ENCODE data around the gene ANXA2R. TPM values are rescaled to one million over a fixed set of nuclear protein-coding genes. Genes with fewer than 3 reads are reported as not detected.

ANXA2R gene
- polyA plus RNA-seq, 1 of the 3 experiments (the other 2 are of a cell fraction) = 1.9 TPM

- TF ChIP-seq FOXJ3 (CRISPR knock-in tag; IDR thresholded peaks at IDR 0.05) (no peak), YY1 (IDR thresholded peaks at IDR 0.05; ENCODE audit: low read depth) (no peak), TEAD4 (IDR thresholded peaks at IDR 0.05; ENCODE audit: borderline replicate concordance, insufficient read depth) (no peak)
- POLR2A ChIA-PET = interaction anchor here (0.6 kb wide), 1 partner anchor 15 kb away, joined by 4 read pairs; no protein-coding TSS in a partner anchor
- CTCF ChIA-PET = interaction anchor here (1.0 to 6.1 kb wide), 6 partner anchors 11 to 128 kb away, joined by 3 to 41 read pairs (median 4); no protein-coding TSS in a partner anchor
- peak overlapping the region; percentile 56; the same call in 1 of the 2 replicates for H3K9ac ChIP-seq
- no peaks in the 10 kb centered on the region for H3K36me3 ChIP-seq (replicated peaks in 1 of 2; ENCODE audit: control insufficient read depth in 1 of 2, insufficient read depth in 2 of 2, low read length in 1 of 2)
- no peaks in the 10 kb centered on the region for H3K9me3 ChIP-seq
- H3K27ac ChIP-seq (ENCODE audit: low read depth in 2 of 2, low read length in 1 of 2) = peak overlapping the region; percentile 51 to 93
- H3F3A ChIP-seq (replicated peaks; ENCODE audit: insufficient read depth) = peaks cover 36% of the 10 kb centered on the region
- H3K27me3 ChIP-seq (ENCODE audit: insufficient read depth) = no peaks in the 10 kb centered on the region
- peak overlapping the region; percentile 33 to 58; a peak in 2 of 4 replicates for H3K4me3 ChIP-seq (ENCODE audit: low read depth in 2 of 2, low read length in 1 of 2)
- H3K9me2 ChIP-seq = no peaks in the 10 kb centered on the region
- H3K4me1 ChIP-seq (ENCODE audit: control insufficient read depth in 1 of 2, insufficient read depth in 2 of 2, low read depth in 1 of 2, low read length in 1 of 2) = peaks cover 0 to 13% of the 10 kb centered on the region in 2 experiments; a peak in 1 of 4 replicates
- peak overlapping the region; percentile 87 for H2AFZ ChIP-seq (ENCODE audit: low read depth)
- peak overlapping the region; percentile 72 for H3K4me2 ChIP-seq
- H3K79me2 ChIP-seq (ENCODE audit: insufficient read depth) = peaks cover 33% of the 10 kb centered on the region
- WGBS (ENCODE audit: low lambda C conversion rate) = 41% methylated on average over 36 of the region's 36 CpGs
- no peaks in the 10 kb centered on the region for H4K20me1 ChIP-seq (ENCODE audit: insufficient read depth)
- DNase-seq = no peak
Observed at GRCh38 chr5:43036856-43037635, 3.1 kb downstream of the ANXA2R start.

- H3K9me2 ChIP-seq = no peaks in the 10 kb centered on the region
- CTCF ChIA-PET = interaction anchor here (1.2 to 1.3 kb wide), 2 partner anchors 12 to 28 kb away, joined by 3 to 4 read pairs; no protein-coding TSS in a partner anchor
- TF ChIP-seq FOXJ3 (CRISPR knock-in tag; IDR thresholded peaks at IDR 0.05) (no peak), TEAD4 (IDR thresholded peaks at IDR 0.05; ENCODE audit: borderline replicate concordance, insufficient read depth) (no peak), MAX (IDR thresholded peaks at IDR 0.05; ENCODE audit: low read depth) (no peak), MEF2A (IDR thresholded peaks at IDR 0.05; ENCODE audit: borderline replicate concordance, low read depth) (no peak), REST (IDR thresholded peaks at IDR 0.05; ENCODE audit: low read depth, low read length) (no peak), IRF3 (IDR thresholded peaks at IDR 0.05; ENCODE audit: low read depth, low read length) (no peak), ELF1 (IDR thresholded peaks at IDR 0.05) (no peak), TAF1 (IDR thresholded peaks at IDR 0.05; ENCODE audit: borderline replicate concordance, low read depth, low read length) (no peak), USF1 (IDR thresholded peaks at IDR 0.05; ENCODE audit: borderline replicate concordance, low read depth) (no peak), CHD2 (IDR thresholded peaks at IDR 0.05; ENCODE audit: low read length, partially characterized antibody) (no peak), NFIC (IDR thresholded peaks at IDR 0.05; ENCODE audit: borderline replicate concordance) (no peak), NRF1 (IDR thresholded peaks at IDR 0.05; ENCODE audit: low read depth, low read length) (no peak), SMC3 (IDR thresholded peaks at IDR 0.05; ENCODE audit: low read depth, low read length) (no peak)
- H3K4me3 ChIP-seq (ENCODE audit: low read depth in 2 of 2, low read length in 1 of 2) = no peak overlapping the region
- H3K27me3 ChIP-seq (ENCODE audit: insufficient read depth) = no peaks in the 10 kb centered on the region
- no peaks in the 10 kb centered on the region for H3K9me3 ChIP-seq
- no peak overlapping the region for H3K9ac ChIP-seq
- 93% methylated on average over 1 of the region's 1 CpG for WGBS (ENCODE audit: low lambda C conversion rate)
- H3K4me2 ChIP-seq = no peak overlapping the region
- H3K27ac ChIP-seq (ENCODE audit: low read depth in 2 of 2, low read length in 1 of 2) = no peak overlapping the region
- DNase-seq = no peak
- peaks cover 33% of the 10 kb centered on the region for H3K79me2 ChIP-seq (ENCODE audit: insufficient read depth)
- H3K36me3 ChIP-seq (replicated peaks in 1 of 2; ENCODE audit: control insufficient read depth in 1 of 2, insufficient read depth in 2 of 2, low read length in 1 of 2) = no peaks in the 10 kb centered on the region
- peaks cover 0 to 8% of the 10 kb centered on the region in 2 experiments; a peak in 1 of 4 replicates for H3K4me1 ChIP-seq (ENCODE audit: control insufficient read depth in 1 of 2, insufficient read depth in 2 of 2, low read depth in 1 of 2, low read length in 1 of 2)
- H2AFZ ChIP-seq (ENCODE audit: low read depth) = no peak overlapping the region
- peaks cover 30% of the 10 kb centered on the region for H3F3A ChIP-seq (replicated peaks; ENCODE audit: insufficient read depth)
- POLR2A ChIA-PET = interaction anchor here (0.6 kb wide), 1 partner anchor 15 kb away, joined by 4 read pairs; no protein-coding TSS in a partner anchor
- no peaks in the 10 kb centered on the region for H4K20me1 ChIP-seq (ENCODE audit: insufficient read depth)
Observed at GRCh38 chr5:43036409-43036808, 3.7 kb downstream of the ANXA2R start.
